Cardiac muscle cell (in vitro differentiated cells and primary cell): ENCODE results near the gene OBSCN. TPM values are rescaled to one million over a fixed set of nuclear protein-coding genes. Genes with fewer than 3 reads are reported as not detected.
"Not testable (repeated sequence)": the region's sequence is repeated elsewhere in the genome, so short reads cannot be mapped to it uniquely, and the experiment has no call there.

ENCODE experiments used
- DNase-seq, 2 donors: peaks; one replicate each; pipeline versions ENCODE4 v3.0.0 to v3.0.0-alpha.2; 2010 to 2017; ENCODE audit warnings: low read depth in 1 of 2, low spot score in 1 of 2
- H3K27ac ChIP-seq: fragments of 200-600 bp; sonication (generic); 2 replicates; pipeline ENCODE4 v1.5.1; 2016
- H3K27me3 ChIP-seq: fragments of 200-600 bp; sonication (generic); 2 replicates; pipeline ENCODE4 v1.6.0; 2016; ENCODE audit warnings: control low read depth
- H3K36me3 ChIP-seq: fragments of 200-600 bp; sonication (generic); 2 replicates; pipeline ENCODE4 v1.5.1; 2016; ENCODE audit warnings: control low read depth
- H3K4me1 ChIP-seq: fragments of 200-600 bp; sonication (generic); 2 replicates; pipeline ENCODE4 v1.8.1; 2017; ENCODE audit warnings: low read depth, mild to moderate bottlenecking, mixed run types
- H3K4me3 ChIP-seq: fragments of 200-600 bp; sonication (generic); 2 replicates; pipeline ENCODE4 v1.5.1; 2016; ENCODE audit warnings: mild to moderate bottlenecking
- H3K9me3 ChIP-seq: fragments of 200-600 bp; sonication (generic); 2 replicates; pipeline ENCODE4 v1.5.1; 2017; ENCODE audit warnings: low read depth, mild to moderate bottlenecking, control low read depth
- CTCF ChIP-seq: IDR thresholded peaks from 2 replicates; pipeline ENCODE4 v1.5.1; 2012; ENCODE audit warnings: low read depth, mild to moderate bottlenecking, low read length
- polyA plus RNA-seq: library from polyadenylated mRNA; unstranded; fragments of >200 nt; fragmentation: Nextera tagmentation; extraction: Ambion mirVana; gene quantifications from 2 replicates; pipeline ENCODE4 v1.2.1, GENCODE V29; 2016
- total RNA-seq: library from RNA; depleted of rRNA; stranded (reverse); fragments of >200 nt; gene quantifications from 2 replicates; pipeline ENCODE4 v1.2.3, GENCODE V29; 2016

Gene OBSCN
- total and polyA plus RNA-seq, 2 experiments from 2014 or later, result 87.1 to 390 TPM

GRCh38 chr1:228226956-228227791, 19.3 kb downstream of the OBSCN start:
- peak; percentile 47 for TF ChIP-seq CTCF
- peak in 1 of 2 donors; percentile 67 for DNase-seq
- Histone ChIP-seq H3K36me3 (peaks cover 62% of the 10 kb centered on the region), H3K4me3 (no peak overlapping the region), H3K27ac (peak overlapping the region; percentile 59), H3K9me3 (no peaks in the 10 kb centered on the region), H3K4me1 (no peaks in the 10 kb centered on the region), H3K27me3 (no peaks in the 10 kb centered on the region)

GRCh38 chr1:228228147-228228546, 20.3 kb downstream of the OBSCN start:
- Histone ChIP-seq H3K27ac (peak overlapping the region; percentile 59), H3K36me3 (peaks cover 63% of the 10 kb centered on the region)
- not testable (repeated sequence) for DNase-seq, H3K27me3 ChIP-seq, H3K4me3 ChIP-seq, H3K9me3 ChIP-seq, H3K4me1 ChIP-seq

- Histone ChIP-seq H3K36me3 (peaks cover 63% of the 10 kb centered on the region), H3K27me3 (no peaks in the 10 kb centered on the region), H3K9me3 (no peaks in the 10 kb centered on the region), H3K4me1 (no peaks in the 10 kb centered on the region), H3K4me3 (no peak overlapping the region), H3K27ac (peak overlapping the region; percentile 23)
- no peak for TF ChIP-seq CTCF
- peak in 1 of 2 donors; percentile 94 for DNase-seq
Observed at GRCh38 chr1:228228601-228229074, 20.8 kb downstream of the OBSCN start.

- DNase-seq, result no peak
- no peaks in the 10 kb centered on the region for H3K9me3 ChIP-seq
- H3K4me3 ChIP-seq, result no peak overlapping the region
- no peaks in the 10 kb centered on the region for H3K27me3 ChIP-seq
- H3K4me1 ChIP-seq, result no peaks in the 10 kb centered on the region
- H3K27ac ChIP-seq, result no peak overlapping the region
- no peak for TF ChIP-seq CTCF
- H3K36me3 ChIP-seq, result peaks cover 52% of the 10 kb centered on the region
Observed at GRCh38 chr1:228231189-228231588, 23.3 kb downstream of the OBSCN start.

GRCh38 chr1:228233136-228233535, 25.3 kb downstream of the OBSCN start:
- no peak overlapping the region for H3K4me3 ChIP-seq
- no peaks in the 10 kb centered on the region for H3K4me1 ChIP-seq
- H3K9me3 ChIP-seq, result no peaks in the 10 kb centered on the region
- peaks cover 39% of the 10 kb centered on the region for H3K36me3 ChIP-seq
- no peak overlapping the region for H3K27ac ChIP-seq
- DNase-seq, result no peak
- TF ChIP-seq CTCF, result no peak
- H3K27me3 ChIP-seq, result no peaks in the 10 kb centered on the region

- TF ChIP-seq CTCF, result no peak
- Histone ChIP-seq H3K4me3 (no peak overlapping the region), H3K36me3 (peaks cover 38% of the 10 kb centered on the region), H3K9me3 (no peaks in the 10 kb centered on the region), H3K27me3 (no peaks in the 10 kb centered on the region), H3K4me1 (no peaks in the 10 kb centered on the region), H3K27ac (no peak overlapping the region)
- DNase-seq, result no peak
Observed at GRCh38 chr1:228234921-228235320, 27.1 kb downstream of the OBSCN start.
